WTC11 (cell line): ENCODE data around the gene MPIG6B. TPM values are rescaled to one million over a fixed set of nuclear protein-coding genes. Genes with fewer than 3 reads are reported as not detected.

Experiments used
- ATAC-seq: fragments of 200-7000 bp; cut with Tn5 transposase; 2 replicates; pipeline ENCODE4 v1.10.0; 2021; ENCODE audit warnings: mild to moderate bottlenecking, moderate library complexity
- CTCF ChIA-PET: fragments of 300-600 bp; sonication (Branson Sonifier 250); formaldehyde crosslinking; loops from one replicate; lab custom pipeline; 2021; ENCODE audit warnings: antibody characterized with exemption; lab: Charles Lee
- POLR2A ChIA-PET: fragments of 350-600 bp; sonication (Branson Sonifier 250); formaldehyde crosslinking; loops from one replicate; lab custom pipeline; 2021; ENCODE audit warnings: antibody characterized with exemption; lab: Charles Lee
- DNase-seq: peaks from one replicate; pipeline ENCODE4 v3.0.0; 2021; ENCODE audit warnings: low spot score
- H3K27ac Mint-ChIP-seq: 2 replicates; pipeline ENCODE4 v1.8.0; 2021; ENCODE audit warnings: mixed read lengths
- H3K27me3 Mint-ChIP-seq: 2 replicates; pipeline ENCODE4 v1.8.0; 2021; ENCODE audit warnings: low read depth, mild to moderate bottlenecking, moderate library complexity, mixed read lengths
- H3K36me3 Mint-ChIP-seq: 2 replicates; pipeline ENCODE4 v1.8.0; 2021; ENCODE audit warnings: mixed read lengths
- H3K4me1 Mint-ChIP-seq: 2 replicates; pipeline ENCODE4 v1.8.0; 2022; ENCODE audit warnings: mixed read lengths
- H3K4me3 Mint-ChIP-seq: 2 replicates; pipeline ENCODE4 v1.8.0; 2021; ENCODE audit warnings: mild to moderate bottlenecking, moderate library complexity, mixed read lengths
- H3K9me3 Mint-ChIP-seq: 2 replicates; pipeline ENCODE4 v1.8.0; 2021; ENCODE audit warnings: mixed read lengths
- ATF1 ChIP-seq: sonication (generic); formaldehyde crosslinking; IDR thresholded peaks from 2 replicates; pipeline ENCODE4 v1.8.1; 2023; ENCODE audit warnings: mild to moderate bottlenecking, moderate library complexity, missing genetic modification reagents
- ATF3 ChIP-seq: sonication (generic); formaldehyde crosslinking; conservative IDR thresholded peaks from 2 replicates; pipeline ENCODE4 v1.8.1; 2022; ENCODE audit warnings: mild to moderate bottlenecking, missing genetic modification reagents
- CTCF ChIP-seq: fragments of 200-600 bp; IDR thresholded peaks from 2 replicates; pipeline ENCODE4 v1.8.0; 2022; ENCODE audit warnings: antibody characterized with exemption
- ETV6 ChIP-seq: sonication (generic); formaldehyde crosslinking; IDR thresholded peaks from 2 replicates; pipeline ENCODE4 v1.8.1; 2022; ENCODE audit warnings: mild to moderate bottlenecking, missing genetic modification reagents
- FOXJ3 ChIP-seq: sonication (generic); formaldehyde crosslinking; IDR thresholded peaks from 2 replicates; pipeline ENCODE4 v1.9.0; 2021; ENCODE audit warnings: missing genetic modification reagents, mild to moderate bottlenecking, borderline replicate concordance
- HMGXB4 ChIP-seq: sonication (generic); formaldehyde crosslinking; IDR thresholded peaks from 2 replicates; pipeline ENCODE4 v1.8.1; 2023; ENCODE audit warnings: mild to moderate bottlenecking, moderate library complexity, missing genetic modification reagents
- NFYB ChIP-seq: sonication (generic); formaldehyde crosslinking; conservative IDR thresholded peaks from 2 replicates; pipeline ENCODE4 v1.8.0; 2022; ENCODE audit warnings: low read depth, missing genetic modification reagents
- RELA ChIP-seq: sonication (generic); formaldehyde crosslinking; IDR thresholded peaks from 2 replicates; pipeline ENCODE4 v1.8.1; 2022; ENCODE audit warnings: missing genetic modification reagents, mild to moderate bottlenecking, borderline replicate concordance
- ZMAT4 ChIP-seq: fragments of 250-450 bp; sonication (Bioruptor Pico); IDR thresholded peaks from 2 replicates; pipeline ENCODE4 v1.9.0; 2021; ENCODE audit warnings: mild to moderate bottlenecking
- ZNF121 ChIP-seq: sonication (generic); formaldehyde crosslinking; IDR thresholded peaks from 2 replicates; pipeline ENCODE4 v1.8.0; 2023; ENCODE audit warnings: missing genetic modification reagents
- ZNF396 ChIP-seq: fragments of 250-450 bp; sonication (Bioruptor Pico); IDR thresholded peaks from 2 replicates; pipeline ENCODE4 v1.8.0; 2021; ENCODE audit warnings: mild to moderate bottlenecking, moderate library complexity, borderline replicate concordance
- ZNF423 ChIP-seq: fragments of 250-450 bp; sonication (Bioruptor Pico); IDR thresholded peaks from 2 replicates; pipeline ENCODE4 v2.1.2; 2022; ENCODE audit warnings: mild to moderate bottlenecking, moderate library complexity
- ZNF512 ChIP-seq: sonication (generic); formaldehyde crosslinking; IDR thresholded peaks from 2 replicates; pipeline ENCODE4 v1.8.1; 2022; ENCODE audit warnings: missing genetic modification reagents, borderline replicate concordance
- total RNA-seq: library from RNA; stranded (reverse); gene quantifications from 3 replicates; pipeline ENCODE4 v1.2.3, GENCODE V29; 2021
- TF ChIP-seq, protein P1 (sequence below): sonication (generic); formaldehyde crosslinking; IDR thresholded peaks from 2 replicates; pipeline ENCODE4 v1.8.1; 2022; ENCODE audit warnings: low read depth, missing genetic modification reagents, borderline replicate concordance
- TF ChIP-seq, protein P2 (sequence below): sonication (generic); formaldehyde crosslinking; IDR thresholded peaks from 2 replicates; pipeline ENCODE4 v1.8.1; 2022; ENCODE audit warnings: low read depth, mild to moderate bottlenecking, moderate library complexity, missing genetic modification reagents, borderline replicate concordance

The MPIG6B gene
- total RNA-seq, 1 experiment from 2014 or later, result 0.09 TPM

GRCh38 chr6:31676904-31677303 lies 46.3 kb upstream of the MPIG6B start (continued):
- TF ChIP-seq ATF3, result no peak
- TF ChIP-seq ETV6 (CRISPR knock-in tag), result no peak
- no peak for TF ChIP-seq ZNF423 (CRISPR knock-in tag)
- TF ChIP-seq FOXJ3 (CRISPR knock-in tag), result no peak
- TF ChIP-seq ZNF121 (CRISPR knock-in tag), result no peak
- TF ChIP-seq, all 79 proteins: peak for 0

- ChIA-PET POLR2A (no interaction called here), CTCF (no interaction called here)
- no peak overlapping the region for H3K27ac Mint-ChIP-seq
Observed at GRCh38 chr6:31677955-31678354, 45.2 kb upstream of the MPIG6B start.

GRCh38 chr6:31680226-31681134 lies 42.7 kb upstream of the MPIG6B start, which contains the start of gene LY6G5C:
TSS of gene LY6G5C (minus strand) at chr6:31681067. CDS start at chr6:31680373, 694 bp downstream.
- peak within 1 kb of the TSS; percentile 89 for H3K4me3 Mint-ChIP-seq
- H3K9me3 Mint-ChIP-seq, result no peaks in the 10 kb centered on the region
- ChIA-PET CTCF (interaction anchor here (0.5 to 2.9 kb wide), 26 partner anchors 9 to 1158 kb away, joined by 3 to 26 read pairs (median 6); partner anchors contain the start of genes ABHD16A, ATP6V1G2, CLIC1 and DDAH2), POLR2A (interaction anchor here (0.5 to 1.5 kb wide), 6 partner anchors 83 to 193 kb away, joined by 3 to 8 read pairs (median 4); partner anchors contain the start of genes HSPA1B and NEU1)
- no peaks in the 10 kb centered on the region for H3K36me3 Mint-ChIP-seq
- peaks cover 24% of the 10 kb centered on the region for H3K27me3 Mint-ChIP-seq
- H3K4me1 Mint-ChIP-seq, result peaks cover 16% of the 10 kb centered on the region
- TF ChIP-seq CTCF (peak; percentile 6; the same call in 1 of the 2 replicates), ZNF121 (CRISPR knock-in tag) (no peak), HMGXB4 (CRISPR knock-in tag) (0 out of 2 replicates have a peak, but pooled peaks have one; percentile 12)
- no peak within 1 kb of the TSS for H3K27ac Mint-ChIP-seq
- peak; percentile 39 for ATAC-seq
- peak; percentile 77 for DNase-seq

More at GRCh38 chr6:31677955-31678354, 45.2 kb upstream of the MPIG6B start:
- ATAC-seq, result no peak
- no peak for DNase-seq
- Mint-ChIP-seq H3K9me3 (no peaks in the 10 kb centered on the region), H3K4me1 (peaks cover 10% of the 10 kb centered on the region), H3K4me3 (no peak overlapping the region), H3K36me3 (peaks cover 4% of the 10 kb centered on the region; the same call in 1 of the 2 replicates), H3K27me3 (peaks cover 24% of the 10 kb centered on the region)
- no peak for TF ChIP-seq ZNF396 (CRISPR knock-in tag)
- TF ChIP-seq, protein P1, sequence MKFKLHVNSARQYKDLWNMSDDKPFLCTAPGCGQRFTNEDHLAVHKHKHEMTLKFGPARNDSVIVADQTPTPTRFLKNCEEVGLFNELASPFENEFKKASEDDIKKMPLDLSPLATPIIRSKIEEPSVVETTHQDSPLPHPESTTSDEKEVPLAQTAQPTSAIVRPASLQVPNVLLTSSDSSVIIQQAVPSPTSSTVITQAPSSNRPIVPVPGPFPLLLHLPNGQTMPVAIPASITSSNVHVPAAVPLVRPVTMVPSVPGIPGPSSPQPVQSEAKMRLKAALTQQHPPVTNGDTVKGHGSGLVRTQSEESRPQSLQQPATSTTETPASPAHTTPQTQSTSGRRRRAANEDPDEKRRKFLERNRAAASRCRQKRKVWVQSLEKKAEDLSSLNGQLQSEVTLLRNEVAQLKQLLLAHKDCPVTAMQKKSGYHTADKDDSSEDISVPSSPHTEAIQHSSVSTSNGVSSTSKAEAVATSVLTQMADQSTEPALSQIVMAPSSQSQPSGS, result no peak
- TF ChIP-seq, protein P2, sequence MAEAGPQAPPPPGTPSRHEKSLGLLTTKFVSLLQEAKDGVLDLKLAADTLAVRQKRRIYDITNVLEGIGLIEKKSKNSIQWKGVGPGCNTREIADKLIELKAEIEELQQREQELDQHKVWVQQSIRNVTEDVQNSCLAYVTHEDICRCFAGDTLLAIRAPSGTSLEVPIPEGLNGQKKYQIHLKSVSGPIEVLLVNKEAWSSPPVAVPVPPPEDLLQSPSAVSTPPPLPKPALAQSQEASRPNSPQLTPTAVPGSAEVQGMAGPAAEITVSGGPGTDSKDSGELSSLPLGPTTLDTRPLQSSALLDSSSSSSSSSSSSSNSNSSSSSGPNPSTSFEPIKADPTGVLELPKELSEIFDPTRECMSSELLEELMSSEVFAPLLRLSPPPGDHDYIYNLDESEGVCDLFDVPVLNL (CRISPR knock-in tag), result no peak
- no peak for TF ChIP-seq ZMAT4 (CRISPR knock-in tag)
- no peak for TF ChIP-seq ATF3
- no peak for TF ChIP-seq ZNF423 (CRISPR knock-in tag)
- no peak for TF ChIP-seq ZNF121 (CRISPR knock-in tag)
- no peak for TF ChIP-seq RELA (CRISPR knock-in tag)
- TF ChIP-seq NFYB (CRISPR knock-in tag), result no peak
- TF ChIP-seq ATF1, result no peak
- TF ChIP-seq ZNF512 (CRISPR knock-in tag), result no peak
